ENCODE measurements around the gene FPGS.

FPGS gene

GRCh38 chr9:127863191-127863621 lies 60.5 kb downstream of the FPGS start:
- Histone ChIP-seq H3K9me3 (ENCODE audit: severe bottlenecking) (no peaks in the 10 kb centered on the region), H3K36me3 (peaks cover 17% of the 10 kb centered on the region), H3K27me3 (ENCODE audit: insufficient read depth, low read depth, severe bottlenecking) (no peaks in the 10 kb centered on the region), H3K4me3 (ENCODE audit: low read depth, low read length) (no peak overlapping the region), H3K27ac (peak overlapping the region; percentile 90)
- TF ChIP-seq CTCF (IDR thresholded peaks at IDR 0.05; ENCODE audit: low read depth, low read length) = no peak
- peak; percentile 83 for DNase-seq

Data from WERI-Rb-1 (cell line).